ENCODE measurements around the gene COL23A1. TPM values are rescaled to one million over a fixed set of nuclear protein-coding genes. Genes with fewer than 3 reads are reported as not detected.

The COL23A1 gene
- total RNA-seq, 1 donor from 2014 or later, result 2.9 TPM

DNA sequence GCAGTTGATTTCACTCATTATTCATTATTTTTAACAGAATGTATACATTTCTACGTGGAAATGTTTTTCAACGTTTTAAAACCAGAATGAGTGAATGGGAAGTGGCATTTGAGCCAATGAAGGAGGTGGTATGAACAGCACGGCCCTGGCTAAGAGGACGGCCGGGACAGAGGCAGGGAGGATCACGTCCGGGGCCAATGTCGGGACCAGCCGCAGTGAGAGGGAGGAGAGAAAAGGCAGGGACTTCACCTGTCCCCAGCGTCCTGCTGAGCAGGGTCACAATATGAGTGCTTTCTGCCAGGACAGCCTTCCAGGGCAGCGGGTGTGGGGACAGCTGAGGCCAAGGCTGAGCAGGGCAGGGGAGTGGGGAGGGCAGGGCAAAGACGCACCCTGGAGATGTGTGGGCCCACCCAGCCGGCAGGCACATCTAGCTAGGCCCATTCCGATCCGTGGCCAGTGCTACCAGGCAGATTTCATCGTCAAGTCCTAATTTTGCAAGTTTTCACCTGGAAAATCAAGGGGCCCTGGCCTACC lies 209.6 kb downstream of the COL23A1 start:
- TF ChIP-seq, protein P1, sequence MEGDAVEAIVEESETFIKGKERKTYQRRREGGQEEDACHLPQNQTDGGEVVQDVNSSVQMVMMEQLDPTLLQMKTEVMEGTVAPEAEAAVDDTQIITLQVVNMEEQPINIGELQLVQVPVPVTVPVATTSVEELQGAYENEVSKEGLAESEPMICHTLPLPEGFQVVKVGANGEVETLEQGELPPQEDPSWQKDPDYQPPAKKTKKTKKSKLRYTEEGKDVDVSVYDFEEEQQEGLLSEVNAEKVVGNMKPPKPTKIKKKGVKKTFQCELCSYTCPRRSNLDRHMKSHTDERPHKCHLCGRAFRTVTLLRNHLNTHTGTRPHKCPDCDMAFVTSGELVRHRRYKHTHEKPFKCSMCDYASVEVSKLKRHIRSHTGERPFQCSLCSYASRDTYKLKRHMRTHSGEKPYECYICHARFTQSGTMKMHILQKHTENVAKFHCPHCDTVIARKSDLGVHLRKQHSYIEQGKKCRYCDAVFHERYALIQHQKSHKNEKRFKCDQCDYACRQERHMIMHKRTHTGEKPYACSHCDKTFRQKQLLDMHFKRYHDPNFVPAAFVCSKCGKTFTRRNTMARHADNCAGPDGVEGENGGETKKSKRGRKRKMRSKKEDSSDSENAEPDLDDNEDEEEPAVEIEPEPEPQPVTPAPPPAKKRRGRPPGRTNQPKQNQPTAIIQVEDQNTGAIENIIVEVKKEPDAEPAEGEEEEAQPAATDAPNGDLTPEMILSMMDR (IDR thresholded peaks at IDR 0.05; ENCODE audit: partially characterized antibody, unreplicated experiment), result no peak
- Mint-ChIP-seq H3K27me3 (ENCODE audit: unreplicated experiment) (peaks cover 6% of the 10 kb centered on the region), H3K4me1 (ENCODE audit: low read depth, unreplicated experiment) (peaks cover 14% of the 10 kb centered on the region), H3K9me3 (ENCODE audit: unreplicated experiment) (peaks cover 8% of the 10 kb centered on the region), H3K36me3 (ENCODE audit: unreplicated experiment) (no peaks in the 10 kb centered on the region), H3K4me3 (ENCODE audit: unreplicated experiment) (no peak overlapping the region), H3K27ac (ENCODE audit: unreplicated experiment) (no peak overlapping the region)
- DNase-seq, result no peak

GRCh38 chr5:178380086-178380485 lies 210.1 kb downstream of the COL23A1 start:
- no peak overlapping the region for H3K4me3 Mint-ChIP-seq (ENCODE audit: unreplicated experiment)
- H3K27ac Mint-ChIP-seq (ENCODE audit: unreplicated experiment), result no peak overlapping the region
- H3K27me3 Mint-ChIP-seq (ENCODE audit: unreplicated experiment), result peaks cover 4% of the 10 kb centered on the region
- DNase-seq, result no peak
- TF ChIP-seq, protein P1 (IDR thresholded peaks at IDR 0.05; ENCODE audit: partially characterized antibody, unreplicated experiment), result no peak
- H3K4me1 Mint-ChIP-seq (ENCODE audit: low read depth, unreplicated experiment), result peaks cover 8% of the 10 kb centered on the region
- peaks cover 8% of the 10 kb centered on the region for H3K9me3 Mint-ChIP-seq (ENCODE audit: unreplicated experiment)
- no peaks in the 10 kb centered on the region for H3K36me3 Mint-ChIP-seq (ENCODE audit: unreplicated experiment)

- peak; percentile 4 for DNase-seq
- Mint-ChIP-seq H3K4me1 (ENCODE audit: low read depth, unreplicated experiment) (peaks cover 8% of the 10 kb centered on the region), H3K36me3 (ENCODE audit: unreplicated experiment) (no peaks in the 10 kb centered on the region), H3K27ac (ENCODE audit: unreplicated experiment) (no peak overlapping the region), H3K27me3 (ENCODE audit: unreplicated experiment) (peaks cover 4% of the 10 kb centered on the region), H3K9me3 (ENCODE audit: unreplicated experiment) (peaks cover 8% of the 10 kb centered on the region), H3K4me3 (ENCODE audit: unreplicated experiment) (no peak overlapping the region)
- TF ChIP-seq, protein P1 (IDR thresholded peaks at IDR 0.05; ENCODE audit: partially characterized antibody, unreplicated experiment), result no peak
These were observed 211.4 kb downstream of the COL23A1 start for GRCh38 chr5:178378527-178379484.

DNA sequence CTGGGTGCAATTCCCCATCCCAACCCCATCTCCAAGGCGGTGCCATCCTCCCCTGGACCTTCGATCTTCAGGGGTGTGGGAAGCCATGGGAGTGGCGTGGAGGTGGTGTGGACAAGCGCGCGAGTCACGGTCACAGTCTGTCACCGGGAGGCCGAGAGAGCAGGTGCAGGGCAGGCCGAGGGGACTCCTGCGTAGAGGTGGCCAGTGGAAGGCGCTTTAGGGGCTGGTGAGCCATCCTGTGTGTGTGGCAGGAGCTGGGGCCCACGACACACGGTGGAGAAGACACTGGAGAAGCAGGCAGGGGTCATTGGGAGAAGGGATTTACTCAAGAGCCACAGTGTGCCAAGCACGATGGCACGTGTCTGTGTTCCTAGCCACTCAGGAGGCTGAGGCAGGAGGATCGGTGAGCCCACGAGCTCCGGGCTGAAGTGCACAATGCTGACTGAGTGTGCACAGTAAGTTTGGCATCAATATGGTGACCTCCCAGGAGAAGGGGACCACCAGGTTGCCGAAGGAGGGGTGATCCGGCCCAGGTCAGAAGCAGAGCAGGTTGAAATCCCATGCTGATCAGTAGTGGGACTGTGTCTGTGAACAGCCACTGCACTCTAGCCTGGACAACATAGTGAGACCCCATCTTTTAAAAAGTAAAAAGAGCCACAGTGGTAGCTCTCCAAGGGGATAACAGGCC lies 212.5 kb downstream of the COL23A1 start:
- Mint-ChIP-seq H3K4me1 (ENCODE audit: low read depth, unreplicated experiment) (peaks cover 6% of the 10 kb centered on the region), H3K9me3 (ENCODE audit: unreplicated experiment) (peaks cover 8% of the 10 kb centered on the region), H3K4me3 (ENCODE audit: unreplicated experiment) (no peak overlapping the region), H3K27ac (ENCODE audit: unreplicated experiment) (no peak overlapping the region), H3K27me3 (ENCODE audit: unreplicated experiment) (peaks cover 4% of the 10 kb centered on the region), H3K36me3 (ENCODE audit: unreplicated experiment) (no peaks in the 10 kb centered on the region)
- DNase-seq, result peak; percentile 4
- TF ChIP-seq, protein P1 (IDR thresholded peaks at IDR 0.05; ENCODE audit: partially characterized antibody, unreplicated experiment), result no peak

All from glutamatergic neuron (in vitro differentiated cells).